Memory B cell (primary cell): ENCODE results near the gene LCNL1.

Experiments used
- ATAC-seq: fragments of 150-1000 bp; cut with Tn5 transposase; 2 replicates; pipeline ENCODE4 v1.10.0; 2021; ENCODE audit warnings: low read depth, mild to moderate bottlenecking, moderate library complexity
- DNase-seq, 2 donors: peaks; one replicate each; pipeline ENCODE4 v3.0.0; 2022; ENCODE audit warnings: low spot score in 2 of 2
- H3K27ac Mint-ChIP-seq: one replicate; pipeline ENCODE4 v1.8.0; 2022; ENCODE audit warnings: mild to moderate bottlenecking, moderate library complexity, mixed read lengths
- H3K27me3 Mint-ChIP-seq: one replicate; pipeline ENCODE4 v1.8.0; 2022; ENCODE audit warnings: mixed read lengths
- H3K36me3 Mint-ChIP-seq: one replicate; pipeline ENCODE4 v1.8.0; 2022; ENCODE audit warnings: mild to moderate bottlenecking, mixed read lengths
- H3K4me1 Mint-ChIP-seq: one replicate; pipeline ENCODE4 v1.8.0; 2022; ENCODE audit warnings: mixed read lengths
- H3K4me3 Mint-ChIP-seq: one replicate; pipeline ENCODE4 v1.8.0; 2022; ENCODE audit warnings: mild to moderate bottlenecking, moderate library complexity, mixed read lengths
- H3K9me3 Mint-ChIP-seq: one replicate; pipeline ENCODE4 v1.8.0; 2022; ENCODE audit warnings: mixed read lengths

Gene LCNL1

DNA sequence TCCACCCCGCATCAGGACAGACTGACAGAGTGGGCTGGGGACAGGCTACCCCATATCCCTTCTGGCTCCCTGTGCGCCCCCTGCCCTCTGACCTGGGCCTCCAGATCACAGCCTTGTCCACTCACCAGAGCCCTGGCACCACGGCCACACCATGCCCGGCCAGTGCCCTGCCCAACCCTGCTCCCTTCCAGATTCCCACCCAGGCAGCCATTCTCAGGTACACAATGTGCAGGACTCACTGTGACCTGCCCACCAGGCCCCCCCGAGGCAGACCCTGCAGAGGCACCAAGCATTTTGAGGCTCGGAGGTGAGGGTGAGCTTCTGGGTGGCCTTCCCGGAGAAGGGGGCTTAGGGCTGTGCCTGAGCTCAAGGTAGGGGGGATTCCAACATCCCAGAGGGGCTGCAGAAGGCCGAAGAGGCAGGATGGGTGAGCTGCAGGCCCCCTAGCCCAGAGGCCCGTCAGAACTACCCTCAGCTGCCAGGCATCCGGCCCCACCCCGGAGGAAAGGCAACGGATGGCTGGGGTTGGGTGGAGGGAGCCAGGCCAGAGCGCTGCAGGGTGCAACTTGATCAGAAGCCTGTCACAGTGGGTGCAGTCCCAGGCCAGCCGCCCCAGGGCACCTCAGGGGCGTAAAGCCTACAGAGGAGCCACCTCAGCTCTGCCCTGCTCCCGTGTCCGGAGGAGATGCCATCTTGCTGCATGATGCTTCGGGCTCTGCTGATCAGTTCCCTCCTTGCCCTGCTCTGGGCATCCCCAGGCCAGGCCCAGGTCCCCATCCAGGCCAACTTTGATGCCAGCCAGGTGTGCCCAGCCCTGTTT, at the start of gene LCNL1:
Gene LCNL1 (plus strand): TSS at position 762 of the 820 bp plus-strand sequence. CDS start 594 bp downstream, outside the sequence.
- ATAC-seq, result no peak
- peaks cover 2% of the 10 kb centered on the region for H3K36me3 Mint-ChIP-seq
- peaks cover 4% of the 10 kb centered on the region for H3K4me1 Mint-ChIP-seq
- no peak within 1 kb of the TSS for H3K4me3 Mint-ChIP-seq
- peaks cover 17% of the 10 kb centered on the region for H3K27me3 Mint-ChIP-seq
- H3K9me3 Mint-ChIP-seq, result no peaks in the 10 kb centered on the region
- H3K27ac Mint-ChIP-seq, result no peak within 1 kb of the TSS
- no peak for DNase-seq

DNA sequence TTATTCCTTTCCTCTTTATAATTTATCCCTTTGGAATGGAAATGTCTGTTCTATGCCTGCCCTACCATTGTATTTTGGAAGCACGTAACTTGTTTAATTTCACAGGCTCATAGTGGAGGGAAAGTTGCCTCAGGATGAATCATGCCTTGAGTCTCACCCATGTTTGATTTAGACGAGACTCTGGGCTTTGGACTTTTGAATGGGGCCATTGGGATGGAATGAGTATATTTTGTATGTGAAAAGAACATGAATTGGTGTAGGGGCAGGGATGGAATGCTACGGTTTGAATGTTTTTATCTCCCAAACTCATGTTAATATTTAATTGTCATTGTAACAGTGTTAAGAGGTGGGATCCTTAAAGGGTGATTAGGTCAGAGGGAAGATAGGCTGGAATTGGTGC, 48.5 kb upstream of the LCNL1 start:
- no peak overlapping the region for H3K4me3 Mint-ChIP-seq
- ATAC-seq, result no peak
- DNase-seq, result no peak
- peaks cover 3% of the 10 kb centered on the region for H3K36me3 Mint-ChIP-seq
- H3K27ac Mint-ChIP-seq, result no peak overlapping the region
- no peaks in the 10 kb centered on the region for H3K4me1 Mint-ChIP-seq
- H3K9me3 Mint-ChIP-seq, result no peaks in the 10 kb centered on the region
- H3K27me3 Mint-ChIP-seq, result no peaks in the 10 kb centered on the region

GRCh38 chr9:136935651-136936050, 47.1 kb upstream of the LCNL1 start:
- H3K36me3 Mint-ChIP-seq, result peaks cover 6% of the 10 kb centered on the region
- no peaks in the 10 kb centered on the region for H3K27me3 Mint-ChIP-seq
- H3K4me1 Mint-ChIP-seq, result no peaks in the 10 kb centered on the region
- no peak overlapping the region for H3K4me3 Mint-ChIP-seq
- DNase-seq, result no peak
- no peak overlapping the region for H3K27ac Mint-ChIP-seq
- H3K9me3 Mint-ChIP-seq, result no peaks in the 10 kb centered on the region
- no peak for ATAC-seq

DNA sequence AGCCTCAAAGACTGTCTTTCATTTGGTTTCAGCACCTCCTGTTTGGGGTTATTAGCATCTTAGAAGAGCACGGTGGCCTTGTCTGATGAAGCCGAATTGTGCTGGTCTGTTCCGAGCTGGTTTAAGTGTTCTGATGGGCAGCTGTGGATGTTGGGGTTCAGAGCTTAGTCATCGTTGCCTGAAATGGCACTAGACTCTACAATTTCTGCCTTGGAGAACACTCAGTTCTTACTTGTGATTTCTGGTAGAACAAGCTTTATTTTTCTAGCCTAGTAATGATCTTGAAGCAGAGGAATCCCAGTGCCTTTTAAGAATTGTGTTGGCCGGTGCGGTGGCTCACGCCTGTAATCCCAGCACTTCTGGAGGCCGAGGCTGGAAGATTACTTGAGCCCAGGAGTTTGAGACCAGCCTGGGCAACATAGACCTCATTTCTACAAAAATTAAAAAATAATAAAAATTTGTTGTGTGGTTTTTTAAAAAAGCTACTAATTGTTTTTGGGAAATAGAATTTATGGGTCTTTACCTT, 46.1 kb upstream of the LCNL1 start:
- DNase-seq (no peak), ATAC-seq (no peak)
- Mint-ChIP-seq H3K4me1 (no peaks in the 10 kb centered on the region), H3K9me3 (no peaks in the 10 kb centered on the region), H3K4me3 (no peak overlapping the region), H3K27ac (no peak overlapping the region), H3K27me3 (no peaks in the 10 kb centered on the region), H3K36me3 (peaks cover 9% of the 10 kb centered on the region)

DNA sequence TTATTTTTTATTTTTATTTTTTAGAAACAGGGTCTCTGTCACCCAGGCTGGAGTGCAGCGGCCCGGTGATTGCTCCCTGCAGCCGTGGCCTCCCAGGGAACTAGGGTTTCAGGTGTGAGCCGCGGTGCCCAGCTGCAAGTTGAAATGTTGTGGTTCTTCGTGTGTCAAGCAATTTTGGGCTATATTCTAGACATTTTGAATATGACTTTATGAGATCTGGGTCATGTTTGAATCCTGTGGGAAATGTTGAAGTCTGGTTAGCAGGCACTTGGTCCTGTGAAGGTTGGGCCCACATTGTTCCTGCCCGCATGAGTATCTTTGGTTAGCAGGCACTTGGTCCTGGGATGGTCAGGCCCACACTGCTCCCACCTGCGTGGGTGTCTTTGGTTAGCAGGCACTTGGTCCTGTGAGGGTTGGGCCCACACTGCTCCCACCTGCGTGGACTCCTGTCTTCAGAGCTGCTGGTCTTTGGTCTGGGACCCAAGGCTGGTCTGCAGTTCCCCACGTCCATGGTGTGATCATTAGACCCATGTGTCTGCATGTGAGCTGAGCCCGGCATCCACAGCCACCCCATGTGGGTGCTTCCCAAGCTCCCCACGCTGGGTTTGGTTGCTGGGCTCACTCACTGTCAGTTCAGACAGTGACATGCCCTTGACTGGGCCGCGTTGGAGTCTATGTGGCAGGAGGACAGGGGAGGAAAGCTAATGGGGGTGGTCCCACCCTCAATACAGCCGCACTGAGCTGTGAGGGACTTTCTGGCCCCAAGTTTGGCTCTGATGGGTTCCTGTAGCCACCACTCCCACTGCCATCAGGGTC, 45.4 kb upstream of the LCNL1 start:
- Mint-ChIP-seq H3K4me1 (no peaks in the 10 kb centered on the region), H3K4me3 (no peak overlapping the region), H3K27ac (no peak overlapping the region), H3K27me3 (no peaks in the 10 kb centered on the region), H3K9me3 (no peaks in the 10 kb centered on the region), H3K36me3 (peaks cover 13% of the 10 kb centered on the region)
- ATAC-seq, result no peak
- DNase-seq, result no peak

DNA sequence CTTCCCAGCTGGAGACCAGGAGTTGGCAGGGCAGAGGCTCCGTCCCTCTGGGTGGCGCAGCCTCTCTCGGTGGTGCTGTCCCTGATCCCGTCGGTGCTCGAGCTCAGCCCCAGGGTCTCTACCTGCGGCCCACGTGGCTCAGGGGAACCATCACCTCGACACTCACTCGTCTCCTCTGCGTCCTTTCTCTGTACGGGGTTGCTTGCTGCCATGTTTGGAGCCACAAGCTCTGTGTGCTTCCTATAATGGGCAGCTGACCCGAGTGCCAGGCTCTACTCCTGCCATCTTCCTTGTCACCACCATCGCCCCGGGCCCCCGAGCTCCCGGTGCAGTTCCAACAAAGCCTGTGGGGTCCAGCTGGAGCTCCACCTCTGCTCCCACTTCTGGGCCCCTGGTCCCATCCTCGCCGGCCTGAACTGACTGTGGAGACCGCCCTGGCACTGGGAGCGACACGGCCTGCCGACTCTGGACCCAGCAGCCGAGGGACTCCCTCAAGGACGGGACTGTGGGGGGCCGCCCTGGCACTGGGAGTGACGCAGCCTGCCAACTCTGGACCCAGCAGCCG, 43.3 kb upstream of the LCNL1 start:
- Mint-ChIP-seq H3K27me3 (no peaks in the 10 kb centered on the region), H3K4me1 (no peaks in the 10 kb centered on the region), H3K9me3 (no peaks in the 10 kb centered on the region), H3K36me3 (peaks cover 14% of the 10 kb centered on the region), H3K27ac (no peak overlapping the region), H3K4me3 (no peak overlapping the region)
- DNase-seq (no peak), ATAC-seq (no peak)

DNA sequence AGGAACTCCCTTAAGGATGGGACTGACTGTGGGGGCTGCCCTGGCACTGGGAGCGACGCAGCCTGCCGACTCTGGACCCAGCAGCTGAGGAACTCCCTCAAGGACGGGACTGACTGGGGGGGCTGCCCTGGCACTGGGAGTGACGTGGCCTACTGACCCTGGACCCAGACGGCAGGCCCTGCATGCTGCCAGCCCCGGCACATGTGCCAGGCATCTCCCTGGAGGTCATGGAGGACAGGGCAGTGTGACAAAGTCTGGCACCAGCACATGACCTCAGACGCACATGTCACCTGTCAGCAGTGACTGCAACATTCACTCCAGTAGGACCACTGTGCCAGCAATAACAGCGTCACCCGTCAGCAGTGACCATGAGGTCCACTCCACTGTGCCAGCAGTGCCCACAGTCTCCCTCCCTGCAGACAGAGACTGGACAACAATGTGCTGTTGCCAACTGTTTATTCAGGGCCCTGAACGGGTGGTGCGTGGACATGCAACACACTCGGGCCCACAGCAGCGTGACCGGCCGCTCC, 42.7 kb upstream of the LCNL1 start:
- Mint-ChIP-seq H3K4me3 (no peak overlapping the region), H3K9me3 (no peaks in the 10 kb centered on the region), H3K27me3 (no peaks in the 10 kb centered on the region), H3K36me3 (peaks cover 14% of the 10 kb centered on the region), H3K27ac (no peak overlapping the region), H3K4me1 (peaks cover 2% of the 10 kb centered on the region)
- ATAC-seq (no peak), DNase-seq (no peak)

GRCh38 chr9:136940526-136941230, 42.1 kb upstream of the LCNL1 start:
- DNase-seq (no peak), ATAC-seq (no peak)
- Mint-ChIP-seq H3K9me3 (no peaks in the 10 kb centered on the region), H3K4me1 (peaks cover 2% of the 10 kb centered on the region), H3K27me3 (no peaks in the 10 kb centered on the region), H3K27ac (no peak overlapping the region), H3K36me3 (peaks cover 14% of the 10 kb centered on the region), H3K4me3 (no peak overlapping the region)

GRCh38 chr9:136941231-136942111, 41.3 kb upstream of the LCNL1 start:
- no peaks in the 10 kb centered on the region for H3K9me3 Mint-ChIP-seq
- no peaks in the 10 kb centered on the region for H3K27me3 Mint-ChIP-seq
- no peak for ATAC-seq
- no peak overlapping the region for H3K4me3 Mint-ChIP-seq
- DNase-seq, result no peak
- peaks cover 2% of the 10 kb centered on the region for H3K4me1 Mint-ChIP-seq
- peaks cover 14% of the 10 kb centered on the region for H3K36me3 Mint-ChIP-seq
- no peak overlapping the region for H3K27ac Mint-ChIP-seq

- H3K27ac Mint-ChIP-seq, result no peak overlapping the region
- H3K36me3 Mint-ChIP-seq, result peaks cover 14% of the 10 kb centered on the region
These were observed 40.5 kb upstream of the LCNL1 start for GRCh38 chr9:136942112-136942880.

GRCh38 chr9:136942881-136943230, 39.9 kb upstream of the LCNL1 start:
- peaks cover 14% of the 10 kb centered on the region for H3K36me3 Mint-ChIP-seq

More at GRCh38 chr9:136942112-136942880, 40.5 kb upstream of the LCNL1 start:
- Mint-ChIP-seq H3K9me3 (no peaks in the 10 kb centered on the region), H3K27me3 (no peaks in the 10 kb centered on the region), H3K4me3 (peak overlapping the region; percentile 53), H3K4me1 (peaks cover 2% of the 10 kb centered on the region)
- no peak for ATAC-seq
- DNase-seq, result no peak

More at GRCh38 chr9:136942881-136943230, 39.9 kb upstream of the LCNL1 start:
- Mint-ChIP-seq H3K27ac (no peak overlapping the region), H3K4me1 (peaks cover 2% of the 10 kb centered on the region), H3K4me3 (peak overlapping the region; percentile 53), H3K27me3 (no peaks in the 10 kb centered on the region), H3K9me3 (no peaks in the 10 kb centered on the region)
- DNase-seq, result no peak
- ATAC-seq, result no peak
